ENCODE results near the gene BCAS3. TPM values are rescaled to one million over a fixed set of nuclear protein-coding genes. Genes with fewer than 3 reads are reported as not detected.

BCAS3 gene
- total and polyA plus RNA-seq, 2 donors (not counting 1 experiment from before 2014, with no cell fraction given): 13.9 to 73.4 TPM

GRCh38 chr17:61335845-61336655 lies 658.4 kb downstream of the BCAS3 start:
- Mint-ChIP-seq H3K27ac (no peak overlapping the region), H3K4me3 (no peak overlapping the region), H3K4me1 (no peaks in the 10 kb centered on the region), H3K27me3 (no peaks in the 10 kb centered on the region), H3K9me3 (ENCODE audit: insufficient read depth) (no peaks in the 10 kb centered on the region)
- no peaks in the 10 kb centered on the region for H3K79me2 ChIP-seq (ENCODE audit: control insufficient read depth, insufficient read depth, low read length)
- WGBS (ENCODE audit: insufficient coverage): 97% methylated on average over 12 of the region's 16 CpGs
- ATAC-seq (ENCODE audit: low read depth) (no peak), DNase-seq (no peak)
- no peak overlapping the region for H3K27ac ChIP-seq (ENCODE audit: low read length in 2 of 2)
- intact Hi-C loops (cut with micrococcal nuclease): no loop called here
- ChIA-PET CTCF (no interaction called here), POLR2A (no interaction called here)
- H3K4me3 ChIP-seq (ENCODE audit: control extremely low read depth in 1 of 5, extremely low read depth in 1 of 5, insufficient read depth in 1 of 5, low read depth in 2 of 5, low read length in 4 of 5): no peak overlapping the region
- no peak for TF ChIP-seq EZH2 (IDR thresholded peaks at IDR 0.05; ENCODE audit: borderline replicate concordance, insufficient read depth, low read depth, low read length, poor library complexity, severe bottlenecking)
- TF ChIP-seq, protein P1, sequence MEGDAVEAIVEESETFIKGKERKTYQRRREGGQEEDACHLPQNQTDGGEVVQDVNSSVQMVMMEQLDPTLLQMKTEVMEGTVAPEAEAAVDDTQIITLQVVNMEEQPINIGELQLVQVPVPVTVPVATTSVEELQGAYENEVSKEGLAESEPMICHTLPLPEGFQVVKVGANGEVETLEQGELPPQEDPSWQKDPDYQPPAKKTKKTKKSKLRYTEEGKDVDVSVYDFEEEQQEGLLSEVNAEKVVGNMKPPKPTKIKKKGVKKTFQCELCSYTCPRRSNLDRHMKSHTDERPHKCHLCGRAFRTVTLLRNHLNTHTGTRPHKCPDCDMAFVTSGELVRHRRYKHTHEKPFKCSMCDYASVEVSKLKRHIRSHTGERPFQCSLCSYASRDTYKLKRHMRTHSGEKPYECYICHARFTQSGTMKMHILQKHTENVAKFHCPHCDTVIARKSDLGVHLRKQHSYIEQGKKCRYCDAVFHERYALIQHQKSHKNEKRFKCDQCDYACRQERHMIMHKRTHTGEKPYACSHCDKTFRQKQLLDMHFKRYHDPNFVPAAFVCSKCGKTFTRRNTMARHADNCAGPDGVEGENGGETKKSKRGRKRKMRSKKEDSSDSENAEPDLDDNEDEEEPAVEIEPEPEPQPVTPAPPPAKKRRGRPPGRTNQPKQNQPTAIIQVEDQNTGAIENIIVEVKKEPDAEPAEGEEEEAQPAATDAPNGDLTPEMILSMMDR (IDR thresholded peaks at IDR 0.05): no peak
- no peaks in the 10 kb centered on the region for H4K20me1 ChIP-seq (ENCODE audit: control insufficient read depth, insufficient read depth, low read length, poor library complexity, severe bottlenecking)
- no peak overlapping the region for H2AFZ ChIP-seq (ENCODE audit: insufficient read depth, low read depth, low read length, poor library complexity, severe bottlenecking)
- H3K9me3 ChIP-seq (ENCODE audit: control extremely low read depth in 1 of 3, control insufficient read depth in 2 of 3, insufficient read depth in 1 of 3, low read length in 2 of 3): no peaks in the 10 kb centered on the region
- H3K27me3 ChIP-seq (replicated peaks in 1 of 4; ENCODE audit: control extremely low read depth in 1 of 4, control insufficient read depth in 3 of 4, insufficient read depth in 4 of 4, low read length in 3 of 4): no peaks in the 10 kb centered on the region
- H3K9ac ChIP-seq (ENCODE audit: low read length): no peak overlapping the region
- no peaks in the 10 kb centered on the region for H3K36me3 ChIP-seq (replicated peaks in 1 of 2; ENCODE audit: control extremely low read depth in 1 of 2, control insufficient read depth in 1 of 2, extremely low read depth in 1 of 2, insufficient read depth in 2 of 2, low read length in 1 of 2)
- no peak overlapping the region for H3K4me2 ChIP-seq (replicated peaks; ENCODE audit: low read depth, low read length, poor library complexity, severe bottlenecking)
- no peaks in the 10 kb centered on the region for H3K4me1 ChIP-seq (ENCODE audit: control insufficient read depth in 2 of 2, insufficient read depth in 2 of 2, low read length in 2 of 2)

DNA sequence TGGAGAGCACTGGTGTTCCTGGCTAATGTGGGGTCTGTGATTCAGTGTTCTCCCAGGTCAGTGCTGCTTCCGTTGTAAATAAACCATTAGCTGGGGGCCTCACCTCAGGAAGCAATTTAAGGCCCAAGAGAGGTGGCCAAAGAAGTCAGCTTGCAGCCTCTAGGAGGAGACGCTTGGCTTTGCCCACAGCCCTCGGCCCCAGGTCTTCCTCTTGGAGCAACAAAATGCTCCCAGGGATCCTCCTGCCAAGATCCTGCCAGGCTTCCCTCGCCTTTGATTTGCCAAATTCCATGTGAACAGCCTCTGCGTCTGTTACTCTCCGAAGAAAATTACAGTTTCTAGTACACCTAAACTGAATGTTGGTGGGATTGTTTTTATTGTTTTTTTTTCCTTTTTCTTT lies 659.6 kb downstream of the BCAS3 start:
- POLR2A ChIA-PET: no interaction called here
- H3K4me2 ChIP-seq (replicated peaks; ENCODE audit: low read depth, low read length, poor library complexity, severe bottlenecking): no peak overlapping the region
- no peak for TF ChIP-seq EZH2 (IDR thresholded peaks at IDR 0.05; ENCODE audit: borderline replicate concordance, insufficient read depth, low read depth, low read length, poor library complexity, severe bottlenecking)
- TF ChIP-seq, protein P1 (IDR thresholded peaks at IDR 0.05): no peak
- no peaks in the 10 kb centered on the region for H3K79me2 ChIP-seq (ENCODE audit: control insufficient read depth, insufficient read depth, low read length)
- DNase-seq (no peak), ATAC-seq (ENCODE audit: low read depth) (no peak)
- H3K9me3 Mint-ChIP-seq (ENCODE audit: insufficient read depth): no peaks in the 10 kb centered on the region
- H3K9ac ChIP-seq (ENCODE audit: low read length): no peak overlapping the region
- H3K4me1 ChIP-seq (ENCODE audit: control insufficient read depth in 2 of 2, insufficient read depth in 2 of 2, low read length in 2 of 2): no peaks in the 10 kb centered on the region
- CTCF ChIA-PET: no interaction called here
- H3K27ac ChIP-seq (ENCODE audit: low read length in 2 of 2): no peak overlapping the region
- no peak overlapping the region for H3K27ac Mint-ChIP-seq
- H4K20me1 ChIP-seq (ENCODE audit: control insufficient read depth, insufficient read depth, low read length, poor library complexity, severe bottlenecking): no peaks in the 10 kb centered on the region
- no peaks in the 10 kb centered on the region for H3K27me3 Mint-ChIP-seq
- H3K27me3 ChIP-seq (replicated peaks in 1 of 4; ENCODE audit: control extremely low read depth in 1 of 4, control insufficient read depth in 3 of 4, insufficient read depth in 4 of 4, low read length in 3 of 4): no peaks in the 10 kb centered on the region
- H2AFZ ChIP-seq (ENCODE audit: insufficient read depth, low read depth, low read length, poor library complexity, severe bottlenecking): no peak overlapping the region
- WGBS (ENCODE audit: insufficient coverage): 96% methylated on average over 3 of the region's 6 CpGs
- H3K4me1 Mint-ChIP-seq: no peaks in the 10 kb centered on the region
- no peak overlapping the region for H3K4me3 ChIP-seq (ENCODE audit: control extremely low read depth in 1 of 5, extremely low read depth in 1 of 5, insufficient read depth in 1 of 5, low read depth in 2 of 5, low read length in 4 of 5)
- H3K9me3 ChIP-seq (ENCODE audit: control extremely low read depth in 1 of 3, control insufficient read depth in 2 of 3, insufficient read depth in 1 of 3, low read length in 2 of 3): no peaks in the 10 kb centered on the region
- no peaks in the 10 kb centered on the region for H3K36me3 ChIP-seq (replicated peaks in 1 of 2; ENCODE audit: control extremely low read depth in 1 of 2, control insufficient read depth in 1 of 2, extremely low read depth in 1 of 2, insufficient read depth in 2 of 2, low read length in 1 of 2)
- intact Hi-C loops (cut with micrococcal nuclease): no loop called here
- H3K4me3 Mint-ChIP-seq: no peak overlapping the region
